H1 (cell line): ENCODE data around the gene TTC34. TPM values are rescaled to one million over a fixed set of nuclear protein-coding genes. Genes with fewer than 3 reads are reported as not detected.

Experiments
- GABPA ChIP-seq: IDR thresholded peaks from 2 replicates; pipeline ENCODE4 v1.6.1; 2011; ENCODE audit warnings: mild to moderate bottlenecking, low read length, moderate library complexity, borderline replicate concordance; ENCODE audit not compliant: insufficient read depth
- MAX ChIP-seq: IDR thresholded peaks from 2 replicates; pipeline ENCODE4 v1.6.1; 2012; ENCODE audit warnings: inconsistent platforms
- RBBP5 ChIP-seq: IDR thresholded peaks from 2 replicates; pipeline ENCODE4 v1.7.1; 2012; ENCODE audit warnings: low read depth, mild to moderate bottlenecking, inconsistent platforms, low read length, moderate library complexity, borderline replicate concordance
- SIN3A ChIP-seq, 2 experiments: IDR thresholded peaks in 1 of 2; conservative IDR thresholded peaks in 1 of 2; 2 replicates each; pipeline ENCODE4 v1.6.1; 2011 to 2012; ENCODE audit warnings: low read length in 2 of 2, improper control_type of control experiment in 1 of 2, low read depth in 1 of 2, mild to moderate bottlenecking in 1 of 2
- ZNF274 ChIP-seq: IDR thresholded peaks from 2 replicates; pipeline ENCODE4 v1.7.0; 2012; ENCODE audit warnings: low read length, borderline replicate concordance; ENCODE audit errors: extremely low read depth
- polyA plus RNA-seq, 7 experiments: library from polyadenylated mRNA; depleted of rRNA in 3 of 7; stranded (reverse) in 5 of 7; unstranded in 2 of 7; fragments of >200 nt in 5 of 7; fragments of 200-250 nt in 2 of 7; gene quantifications; 1 replicate in 5 of 7; 2 replicates in 1 of 7; 4 replicates in 1 of 7; pipeline versions ENCODE4 v1.2.1 to v1.2.3, GENCODE V29; 2011 to 2013; ENCODE audit warnings: missing spikeins in 2 of 7, mixed read lengths in 2 of 7
- total RNA-seq: library from RNA; stranded (reverse); fragmentation: NEBNext Ultra II Directional; extraction: Animal tissue kit (Norgen Biotek cat#: 25700); gene quantifications from 2 replicates; pipeline ENCODE4 v1.2.1, GENCODE V29; 2021

The TTC34 gene
- total and polyA plus RNA-seq, 2 of the 8 experiments (the other 6 are each of a cell fraction or from before 2014, with no cell fraction given), result 0.23 to 0.50 TPM

- TF ChIP-seq ZNF274 (no peak), SIN3A (conservative IDR thresholded peaks at IDR 0.05 in 1 of 2, IDR thresholded peaks at IDR 0.05 in 1 of 2; ENCODE audit: low read depth in 1 of 2, low read length in 2 of 2) (no peak), GABPA (no peak), MAX (no peak), RBBP5 (no peak)
- TF ChIP-seq, all 59 proteins: peak for 0
These were observed 46.6 kb upstream of the TTC34 start (continued) for GRCh38 chr1:2848006-2848670.
